ENCODE data around the gene SLC25A38.

Gene SLC25A38

GRCh38 chr3:39435006-39435748, 52.0 kb downstream of the SLC25A38 start:
- DNase-seq = no peak
- Histone ChIP-seq H2AFZ (ENCODE audit: low read length) (no peak overlapping the region), H3K9me3 (replicated peaks; ENCODE audit: insufficient read depth, low read length) (no peaks in the 10 kb centered on the region), H3K9me2 (replicated peaks; ENCODE audit: insufficient read depth, low read length) (no peaks in the 10 kb centered on the region), H3K9ac (ENCODE audit: low read length) (no peak overlapping the region), H3K36me3 (replicated peaks; ENCODE audit: insufficient read depth, low read length) (no peaks in the 10 kb centered on the region), H3K27me3 (replicated peaks; ENCODE audit: insufficient read depth, low read length) (no peaks in the 10 kb centered on the region), H3K4me2 (ENCODE audit: low read depth, low read length) (no peak overlapping the region), H4K20me1 (ENCODE audit: insufficient read depth, low read length) (no peaks in the 10 kb centered on the region), H3K4me1 (ENCODE audit: low read length) (no peaks in the 10 kb centered on the region), H3K79me2 (ENCODE audit: low read length) (no peaks in the 10 kb centered on the region), H3K4me3 (ENCODE audit: low read length) (no peak overlapping the region), H3F3A (ENCODE audit: insufficient read depth, low read length) (no peaks in the 10 kb centered on the region), H3K27ac (ENCODE audit: low read length) (no peak overlapping the region)
- TF ChIP-seq EZH2phosphoT487 (IDR thresholded peaks at IDR 0.05; ENCODE audit: low read length) = no peak
- no peak for TF ChIP-seq EZH2 (optimal IDR thresholded peaks at IDR 0.05; ENCODE audit: low read depth, low read length)
- TF ChIP-seq, protein P1, sequence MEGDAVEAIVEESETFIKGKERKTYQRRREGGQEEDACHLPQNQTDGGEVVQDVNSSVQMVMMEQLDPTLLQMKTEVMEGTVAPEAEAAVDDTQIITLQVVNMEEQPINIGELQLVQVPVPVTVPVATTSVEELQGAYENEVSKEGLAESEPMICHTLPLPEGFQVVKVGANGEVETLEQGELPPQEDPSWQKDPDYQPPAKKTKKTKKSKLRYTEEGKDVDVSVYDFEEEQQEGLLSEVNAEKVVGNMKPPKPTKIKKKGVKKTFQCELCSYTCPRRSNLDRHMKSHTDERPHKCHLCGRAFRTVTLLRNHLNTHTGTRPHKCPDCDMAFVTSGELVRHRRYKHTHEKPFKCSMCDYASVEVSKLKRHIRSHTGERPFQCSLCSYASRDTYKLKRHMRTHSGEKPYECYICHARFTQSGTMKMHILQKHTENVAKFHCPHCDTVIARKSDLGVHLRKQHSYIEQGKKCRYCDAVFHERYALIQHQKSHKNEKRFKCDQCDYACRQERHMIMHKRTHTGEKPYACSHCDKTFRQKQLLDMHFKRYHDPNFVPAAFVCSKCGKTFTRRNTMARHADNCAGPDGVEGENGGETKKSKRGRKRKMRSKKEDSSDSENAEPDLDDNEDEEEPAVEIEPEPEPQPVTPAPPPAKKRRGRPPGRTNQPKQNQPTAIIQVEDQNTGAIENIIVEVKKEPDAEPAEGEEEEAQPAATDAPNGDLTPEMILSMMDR (IDR thresholded peaks at IDR 0.05; ENCODE audit: low read length) = no peak

GRCh38 chr3:39438880-39439279, 55.7 kb downstream of the SLC25A38 start:
- no peaks in the 10 kb centered on the region for H3K9me3 ChIP-seq (replicated peaks; ENCODE audit: insufficient read depth, low read length)
- no peaks in the 10 kb centered on the region for H3K36me3 ChIP-seq (replicated peaks; ENCODE audit: insufficient read depth, low read length)
- no peaks in the 10 kb centered on the region for H4K20me1 ChIP-seq (ENCODE audit: insufficient read depth, low read length)
- H3K27ac ChIP-seq (ENCODE audit: low read length) = no peak overlapping the region
- TF ChIP-seq EZH2 (optimal IDR thresholded peaks at IDR 0.05; ENCODE audit: low read depth, low read length) (no peak), EZH2phosphoT487 (IDR thresholded peaks at IDR 0.05; ENCODE audit: low read length) (no peak)
- TF ChIP-seq, protein P1 (IDR thresholded peaks at IDR 0.05; ENCODE audit: low read length) = no peak
- H3K9ac ChIP-seq (ENCODE audit: low read length) = no peak overlapping the region
- H3K4me3 ChIP-seq (ENCODE audit: low read length) = no peak overlapping the region
- no peaks in the 10 kb centered on the region for H3F3A ChIP-seq (ENCODE audit: insufficient read depth, low read length)
- H3K4me2 ChIP-seq (ENCODE audit: low read depth, low read length) = no peak overlapping the region
- H3K27me3 ChIP-seq (replicated peaks; ENCODE audit: insufficient read depth, low read length) = no peaks in the 10 kb centered on the region
- H3K79me2 ChIP-seq (ENCODE audit: low read length) = no peaks in the 10 kb centered on the region
- no peaks in the 10 kb centered on the region for H3K4me1 ChIP-seq (ENCODE audit: low read length)
- no peaks in the 10 kb centered on the region for H3K9me2 ChIP-seq (replicated peaks; ENCODE audit: insufficient read depth, low read length)
- DNase-seq = no peak
- no peak overlapping the region for H2AFZ ChIP-seq (ENCODE audit: low read length)

DNA sequence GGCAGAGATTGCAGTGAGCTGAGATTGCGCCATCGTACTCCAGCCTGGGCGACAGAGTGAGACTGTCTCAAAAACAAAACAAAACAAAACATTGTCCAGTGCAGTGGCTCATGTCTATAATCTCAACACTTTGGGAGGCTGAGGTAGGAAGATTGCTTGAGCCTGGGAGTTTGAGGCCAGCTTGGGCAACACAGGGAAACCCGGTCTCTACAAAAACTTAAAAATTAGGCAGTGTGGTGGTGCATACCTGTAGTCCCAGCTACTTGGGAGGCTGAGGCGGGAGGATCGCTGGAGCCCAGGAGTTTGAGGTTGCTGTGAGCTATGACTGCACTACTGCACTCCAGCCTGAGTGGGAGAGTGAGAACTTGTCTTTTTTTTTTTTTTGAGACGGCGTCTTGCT, 57.1 kb downstream of the SLC25A38 start:
- Histone ChIP-seq H2AFZ (ENCODE audit: low read length) (no peak overlapping the region), H4K20me1 (ENCODE audit: insufficient read depth, low read length) (no peaks in the 10 kb centered on the region), H3K9me3 (replicated peaks; ENCODE audit: insufficient read depth, low read length) (no peaks in the 10 kb centered on the region), H3K4me2 (ENCODE audit: low read depth, low read length) (no peak overlapping the region), H3F3A (ENCODE audit: insufficient read depth, low read length) (no peaks in the 10 kb centered on the region), H3K27me3 (replicated peaks; ENCODE audit: insufficient read depth, low read length) (no peaks in the 10 kb centered on the region), H3K79me2 (ENCODE audit: low read length) (no peaks in the 10 kb centered on the region), H3K4me1 (ENCODE audit: low read length) (no peaks in the 10 kb centered on the region), H3K27ac (ENCODE audit: low read length) (no peak overlapping the region), H3K36me3 (replicated peaks; ENCODE audit: insufficient read depth, low read length) (no peaks in the 10 kb centered on the region), H3K4me3 (ENCODE audit: low read length) (no peak overlapping the region), H3K9ac (ENCODE audit: low read length) (no peak overlapping the region), H3K9me2 (replicated peaks; ENCODE audit: insufficient read depth, low read length) (no peaks in the 10 kb centered on the region)
- TF ChIP-seq, protein P1 (IDR thresholded peaks at IDR 0.05; ENCODE audit: low read length) = no peak
- TF ChIP-seq EZH2phosphoT487 (IDR thresholded peaks at IDR 0.05; ENCODE audit: low read length) (no peak), EZH2 (optimal IDR thresholded peaks at IDR 0.05; ENCODE audit: low read depth, low read length) (no peak)
- DNase-seq = no peak

All from MM.1S (cell line).